WTC11 (cell line): ENCODE data around the gene DNAJC10.

ENCODE experiments used
- CTCF ChIP-seq: fragments of 200-600 bp; IDR thresholded peaks from 2 replicates; pipeline ENCODE4 v1.8.0; 2022; ENCODE audit warnings: antibody characterized with exemption
- ESRRA ChIP-seq: sonication (generic); formaldehyde crosslinking; IDR thresholded peaks from 2 replicates; pipeline ENCODE4 v1.8.1; 2022; ENCODE audit warnings: mild to moderate bottlenecking, missing genetic modification reagents, borderline replicate concordance
- GABPB1 ChIP-seq: sonication (generic); formaldehyde crosslinking; IDR thresholded peaks from 2 replicates; pipeline ENCODE4 v1.8.1; 2023; ENCODE audit warnings: mild to moderate bottlenecking, missing genetic modification reagents
- IRF2 ChIP-seq: sonication (generic); formaldehyde crosslinking; IDR thresholded peaks from 2 replicates; pipeline ENCODE4 v1.8.0; 2022; ENCODE audit warnings: low read depth, missing genetic modification reagents, borderline replicate concordance
- MAX ChIP-seq: sonication (generic); formaldehyde crosslinking; IDR thresholded peaks from 2 replicates; pipeline ENCODE4 v1.8.0; 2022; ENCODE audit warnings: mild to moderate bottlenecking, missing genetic modification reagents
- NR3C1 ChIP-seq: sonication (generic); formaldehyde crosslinking; conservative IDR thresholded peaks from 2 replicates; pipeline ENCODE4 v1.8.1; 2023; ENCODE audit warnings: low read depth, mild to moderate bottlenecking, missing genetic modification reagents
- ZNF121 ChIP-seq: sonication (generic); formaldehyde crosslinking; IDR thresholded peaks from 2 replicates; pipeline ENCODE4 v1.8.0; 2023; ENCODE audit warnings: missing genetic modification reagents

GRCh38 chr2:182717816-182718215 lies 1.8 kb downstream of the DNAJC10 start:
- TF ChIP-seq CTCF (no peak), ZNF121 (CRISPR knock-in tag) (no peak), GABPB1 (no peak), MAX (CRISPR knock-in tag) (no peak), NR3C1 (CRISPR knock-in tag) (no peak), IRF2 (CRISPR knock-in tag) (no peak), ESRRA (CRISPR knock-in tag) (no peak)
